Panc1 (cell line): ENCODE data around the gene CCDC112. TPM values are rescaled to one million over a fixed set of nuclear protein-coding genes. Genes with fewer than 3 reads are reported as not detected.

Experiments used
- ATAC-seq: fragments of 200-7000 bp; cut with Tn5 transposase; 2 replicates; pipeline ENCODE4 v1.9.1; 2020; ENCODE audit warnings: mild to moderate bottlenecking, moderate library complexity
- BruUV-seq: library from RNA; stranded (reverse); fragments of 400-500 nt; replicated peaks from 2 replicates; lab custom pipeline; 2021; lab: Mats Ljungman, UMichigan
- CTCF ChIA-PET: fragments of 300-600 bp; sonication (Branson Sonifier 250); formaldehyde crosslinking; loops from one replicate; lab custom pipeline; 2022; ENCODE audit warnings: antibody characterized with exemption; lab: Charles Lee
- POLR2A ChIA-PET: fragments of 300-600 bp; sonication (Branson Sonifier 250); formaldehyde crosslinking; loops from one replicate; lab custom pipeline; 2022; ENCODE audit warnings: antibody characterized with exemption; lab: Charles Lee
- DNase-seq: peaks from one replicate; pipeline ENCODE4 v3.0.0-alpha.2; 2010; ENCODE audit warnings: low read depth, low spot score
- H3K27ac ChIP-seq: 2 replicates; pipeline ENCODE4 v1.5.1; 2011; ENCODE audit warnings: mild to moderate bottlenecking, low read length, inconsistent platforms
- H3K27me3 ChIP-seq: fragments of 200-500 bp; sonication (Bioruptor generic); 2 replicates; pipeline ENCODE4 v1.6.0; 2014; ENCODE audit warnings: low read length, inconsistent platforms; ENCODE audit not compliant: control insufficient read depth, insufficient read depth
- H3K36me3 ChIP-seq: fragments of 200-500 bp; sonication (Bioruptor generic); 2 replicates; pipeline ENCODE4 v1.5.1; 2014; ENCODE audit warnings: inconsistent platforms, mild to moderate bottlenecking, low read length, moderate library complexity; ENCODE audit not compliant: control insufficient read depth, insufficient read depth
- H3K4me1 ChIP-seq: 2 replicates; pipeline ENCODE4 v1.5.1; 2011; ENCODE audit warnings: inconsistent platforms, mild to moderate bottlenecking, low read length, moderate library complexity; ENCODE audit not compliant: control insufficient read depth, insufficient read depth
- H3K4me3 ChIP-seq, 2 experiments: 2 replicates each; pipeline ENCODE4 v1.5.1; 2011 to 2012; ENCODE audit warnings: low read depth in 2 of 2, low read length in 2 of 2, mild to moderate bottlenecking in 2 of 2, inconsistent platforms in 1 of 2, moderate library complexity in 1 of 2
- H3K9me3 ChIP-seq: fragments of 200-500 bp; sonication (Bioruptor generic); 2 replicates; pipeline ENCODE4 v1.5.1; 2014; ENCODE audit warnings: low read depth, mild to moderate bottlenecking, inconsistent platforms, low read length, moderate library complexity; ENCODE audit not compliant: control insufficient read depth, insufficient read depth
- CTCF ChIP-seq: fragments of 450-650 bp; IDR thresholded peaks from 2 replicates; pipeline ENCODE4 v1.5.1; 2017; ENCODE audit warnings: mild to moderate bottlenecking
- POLR2AphosphoS5 ChIP-seq: IDR thresholded peaks from 2 replicates; pipeline ENCODE4 v1.6.1; 2012; ENCODE audit warnings: mild to moderate bottlenecking, low read depth, low read length, moderate library complexity
- SIN3A ChIP-seq: IDR thresholded peaks from 2 replicates; pipeline ENCODE4 v1.6.1; 2012; ENCODE audit warnings: low read depth, mild to moderate bottlenecking, low read length, moderate library complexity, borderline replicate concordance; ENCODE audit not compliant: insufficient read depth
- TCF7L2 ChIP-seq: IDR thresholded peaks from 2 replicates; pipeline ENCODE4 v1.6.1; 2011; ENCODE audit warnings: mild to moderate bottlenecking, low read depth, low read length, inconsistent platforms
- in situ Hi-C: cut with HindIII; loops from 2 replicates; pipeline ENCODE4 v1.10.0; 2016; ENCODE audit warnings: low sequenced_read_pairs, low pct_unique_long_range_greater_than_20kb
- intact Hi-C: fragments of 100-400 bp; cut with micrococcal nuclease; formaldehyde crosslinking; loops from one replicate; pipeline ENCODE4 v1.10.0; 2022; ENCODE audit not compliant: unreplicated experiment
- total RNA-seq: library from RNA; stranded (reverse); gene quantifications from one replicate; pipeline ENCODE4 v1.2.1, GENCODE V29; 2021; ENCODE audit not compliant: unreplicated experiment
- TF ChIP-seq, protein P1 (sequence below), 2 experiments: IDR thresholded peaks; 2 replicates each; pipeline ENCODE4 v1.6.1; 2011 to 2012; ENCODE audit warnings: low read depth in 2 of 2, control low read depth in 1 of 2, low read length in 1 of 2, mild to moderate bottlenecking in 1 of 2, moderate library complexity in 1 of 2; ENCODE audit not compliant: insufficient read depth in 1 of 2

The CCDC112 gene
- total RNA-seq, 1 experiment from 2014 or later: 5.6 TPM

DNA sequence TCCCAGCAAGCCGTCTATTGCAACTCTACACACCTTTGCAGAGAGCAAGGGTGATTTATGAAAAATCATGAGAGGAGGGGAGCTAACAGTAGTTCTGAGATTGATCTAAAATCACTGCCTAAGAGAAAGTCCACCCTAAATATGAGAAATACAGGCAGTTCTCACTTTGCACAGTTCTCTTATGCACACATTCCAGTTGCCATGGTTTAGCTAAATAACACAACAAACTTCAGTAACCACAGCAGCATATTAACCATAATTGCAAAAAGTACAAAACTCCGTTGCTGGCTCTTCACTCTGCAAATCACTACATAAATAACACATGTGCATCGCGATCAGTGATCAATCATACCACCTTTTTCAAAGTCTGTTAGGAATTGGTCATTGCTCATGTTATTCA, 64.9 kb downstream of the CCDC112 start:
- ChIA-PET CTCF (no interaction called here), POLR2A (interaction anchor here (0.5 kb wide), 1 partner anchor 24 kb away, joined by 3 read pairs; no protein-coding TSS in a partner anchor)
- Histone ChIP-seq H3K9me3 (no peaks in the 10 kb centered on the region), H3K27ac (no peak overlapping the region), H3K4me1 (no peaks in the 10 kb centered on the region), H3K36me3 (peaks cover 6% of the 10 kb centered on the region), H3K4me3 (no peak overlapping the region), H3K27me3 (no peaks in the 10 kb centered on the region)
- intact Hi-C loops: no loop called here
- DNase-seq: no peak
- BruUV-seq: no TSS peak
- in situ Hi-C loops: no loop called here
- ATAC-seq: no peak
- no peak for TF ChIP-seq POLR2AphosphoS5
- no peak for TF ChIP-seq CTCF
- no peak for TF ChIP-seq SIN3A
- no peak for TF ChIP-seq TCF7L2
- TF ChIP-seq, protein P1, sequence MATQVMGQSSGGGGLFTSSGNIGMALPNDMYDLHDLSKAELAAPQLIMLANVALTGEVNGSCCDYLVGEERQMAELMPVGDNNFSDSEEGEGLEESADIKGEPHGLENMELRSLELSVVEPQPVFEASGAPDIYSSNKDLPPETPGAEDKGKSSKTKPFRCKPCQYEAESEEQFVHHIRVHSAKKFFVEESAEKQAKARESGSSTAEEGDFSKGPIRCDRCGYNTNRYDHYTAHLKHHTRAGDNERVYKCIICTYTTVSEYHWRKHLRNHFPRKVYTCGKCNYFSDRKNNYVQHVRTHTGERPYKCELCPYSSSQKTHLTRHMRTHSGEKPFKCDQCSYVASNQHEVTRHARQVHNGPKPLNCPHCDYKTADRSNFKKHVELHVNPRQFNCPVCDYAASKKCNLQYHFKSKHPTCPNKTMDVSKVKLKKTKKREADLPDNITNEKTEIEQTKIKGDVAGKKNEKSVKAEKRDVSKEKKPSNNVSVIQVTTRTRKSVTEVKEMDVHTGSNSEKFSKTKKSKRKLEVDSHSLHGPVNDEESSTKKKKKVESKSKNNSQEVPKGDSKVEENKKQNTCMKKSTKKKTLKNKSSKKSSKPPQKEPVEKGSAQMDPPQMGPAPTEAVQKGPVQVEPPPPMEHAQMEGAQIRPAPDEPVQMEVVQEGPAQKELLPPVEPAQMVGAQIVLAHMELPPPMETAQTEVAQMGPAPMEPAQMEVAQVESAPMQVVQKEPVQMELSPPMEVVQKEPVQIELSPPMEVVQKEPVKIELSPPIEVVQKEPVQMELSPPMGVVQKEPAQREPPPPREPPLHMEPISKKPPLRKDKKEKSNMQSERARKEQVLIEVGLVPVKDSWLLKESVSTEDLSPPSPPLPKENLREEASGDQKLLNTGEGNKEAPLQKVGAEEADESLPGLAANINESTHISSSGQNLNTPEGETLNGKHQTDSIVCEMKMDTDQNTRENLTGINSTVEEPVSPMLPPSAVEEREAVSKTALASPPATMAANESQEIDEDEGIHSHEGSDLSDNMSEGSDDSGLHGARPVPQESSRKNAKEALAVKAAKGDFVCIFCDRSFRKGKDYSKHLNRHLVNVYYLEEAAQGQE (IDR thresholded peaks at IDR 0.05; ENCODE audit: insufficient read depth in 1 of 2, low read depth in 2 of 2, low read length in 1 of 2): no peak

GRCh38 chr5:115229606-115230005, 66.8 kb downstream of the CCDC112 start:
- TF ChIP-seq, protein P1 (IDR thresholded peaks at IDR 0.05; ENCODE audit: insufficient read depth in 1 of 2, low read depth in 2 of 2, low read length in 1 of 2): no peak
- TF ChIP-seq SIN3A (no peak), POLR2AphosphoS5 (no peak), TCF7L2 (no peak), CTCF (no peak)
- intact Hi-C loops: no loop called here
- no peaks in the 10 kb centered on the region for H3K27me3 ChIP-seq
- ATAC-seq: no peak
- no peak for DNase-seq
- H3K27ac ChIP-seq: no peak overlapping the region
- no peaks in the 10 kb centered on the region for H3K4me1 ChIP-seq
- BruUV-seq: no TSS peak
- in situ Hi-C loops: no loop called here
- no peak overlapping the region for H3K4me3 ChIP-seq
- H3K9me3 ChIP-seq: no peaks in the 10 kb centered on the region
- peaks cover 6% of the 10 kb centered on the region for H3K36me3 ChIP-seq
- ChIA-PET POLR2A (no interaction called here), CTCF (no interaction called here)
